ENCODE measurements around the gene BBS9. TPM values are rescaled to one million over a fixed set of nuclear protein-coding genes. Genes with fewer than 3 reads are reported as not detected.

BBS9 gene
- total RNA-seq, 2 experiments from 2014 or later: 16.0 to 20.4 TPM

GRCh38 chr7:33400214-33400538, 270.8 kb downstream of the BBS9 start:
- ATAC-seq (ENCODE audit: poor library complexity): no peak
- intact Hi-C loops (cut with DNase I, micrococcal nuclease): no loop called here
- no peak overlapping the region for H3K27ac Mint-ChIP-seq
- ChIA-PET POLR2A (no interaction called here), CTCF (no interaction called here)
- no peak overlapping the region for H3K4me3 Mint-ChIP-seq
- DNase-seq: no peak
- no peaks in the 10 kb centered on the region for H3K4me1 Mint-ChIP-seq (ENCODE audit: low read depth)
- H3K36me3 Mint-ChIP-seq (ENCODE audit: low read depth): peaks cover 55% of the 10 kb centered on the region
- Histone ChIP-seq H3K9me3 (ENCODE audit: control insufficient read depth in 1 of 2, insufficient read depth in 1 of 2, low read length in 2 of 2) (peaks cover 0 to 3% of the 10 kb centered on the region in 2 experiments), H3K27ac (ENCODE audit: low read depth in 1 of 2, low read length in 2 of 2) (no peak overlapping the region), H3K27me3 (ENCODE audit: control insufficient read depth in 1 of 2, insufficient read depth in 2 of 2, low read length in 2 of 2) (no peaks in the 10 kb centered on the region), H3K36me3 (ENCODE audit: insufficient read depth, low read length) (no peaks in the 10 kb centered on the region), H3K4me1 (ENCODE audit: insufficient read depth, low read length) (no peaks in the 10 kb centered on the region), H3K4me3 (ENCODE audit: low read length) (no peak overlapping the region)
- H3K9me3 Mint-ChIP-seq: peaks cover 11% of the 10 kb centered on the region
- no peaks in the 10 kb centered on the region for H3K27me3 Mint-ChIP-seq
- TF ChIP-seq CTCF (IDR thresholded peaks at IDR 0.05): no peak

- Mint-ChIP-seq H3K27me3 (no peaks in the 10 kb centered on the region), H3K27ac (no peak overlapping the region), H3K9me3 (peaks cover 8% of the 10 kb centered on the region), H3K4me3 (no peak overlapping the region), H3K36me3 (ENCODE audit: low read depth) (peaks cover 42% of the 10 kb centered on the region), H3K4me1 (ENCODE audit: low read depth) (peaks cover 6% of the 10 kb centered on the region)
- no peak for DNase-seq
- POLR2A ChIA-PET: interaction anchor here (0.7 kb wide), 1 partner anchor 250 kb away, joined by 3 read pairs; no protein-coding TSS in a partner anchor
- H3K4me3 ChIP-seq (ENCODE audit: low read length): no peak overlapping the region
- H3K36me3 ChIP-seq (ENCODE audit: insufficient read depth, low read length): no peaks in the 10 kb centered on the region
- TF ChIP-seq CTCF (IDR thresholded peaks at IDR 0.05): no peak
- peaks cover 0 to 5% of the 10 kb centered on the region in 2 experiments for H3K9me3 ChIP-seq (ENCODE audit: control insufficient read depth in 1 of 2, insufficient read depth in 1 of 2, low read length in 2 of 2)
- no peak overlapping the region for H3K27ac ChIP-seq (ENCODE audit: low read depth in 1 of 2, low read length in 2 of 2)
- CTCF ChIA-PET: no interaction called here
- no peaks in the 10 kb centered on the region for H3K27me3 ChIP-seq (ENCODE audit: control insufficient read depth in 1 of 2, insufficient read depth in 2 of 2, low read length in 2 of 2)
- ATAC-seq (ENCODE audit: poor library complexity): no peak
- H3K4me1 ChIP-seq (ENCODE audit: insufficient read depth, low read length): no peaks in the 10 kb centered on the region
- intact Hi-C loops (cut with DNase I, micrococcal nuclease): no loop called here
Measured at GRCh38 chr7:33410266-33410665, 280.9 kb downstream of the BBS9 start.

GRCh38 chr7:33411020-33411419, 281.7 kb downstream of the BBS9 start:
- Histone ChIP-seq H3K27ac (ENCODE audit: low read depth in 1 of 2, low read length in 2 of 2) (no peak overlapping the region), H3K36me3 (ENCODE audit: insufficient read depth, low read length) (no peaks in the 10 kb centered on the region), H3K4me3 (ENCODE audit: low read length) (no peak overlapping the region), H3K4me1 (ENCODE audit: insufficient read depth, low read length) (no peaks in the 10 kb centered on the region), H3K27me3 (ENCODE audit: control insufficient read depth in 1 of 2, insufficient read depth in 2 of 2, low read length in 2 of 2) (no peaks in the 10 kb centered on the region), H3K9me3 (ENCODE audit: control insufficient read depth in 1 of 2, insufficient read depth in 1 of 2, low read length in 2 of 2) (peaks cover 0 to 5% of the 10 kb centered on the region in 2 experiments)
- DNase-seq (no peak), ATAC-seq (ENCODE audit: poor library complexity) (no peak)
- POLR2A ChIA-PET: interaction anchor here (0.7 kb wide), 1 partner anchor 249 kb away, joined by 3 read pairs; no protein-coding TSS in a partner anchor
- H3K4me3 Mint-ChIP-seq: no peak overlapping the region
- peaks cover 6% of the 10 kb centered on the region for H3K4me1 Mint-ChIP-seq (ENCODE audit: low read depth)
- peaks cover 38% of the 10 kb centered on the region for H3K36me3 Mint-ChIP-seq (ENCODE audit: low read depth)
- H3K27ac Mint-ChIP-seq: no peak overlapping the region
- H3K9me3 Mint-ChIP-seq: peaks cover 8% of the 10 kb centered on the region
- no peaks in the 10 kb centered on the region for H3K27me3 Mint-ChIP-seq
- intact Hi-C loops (cut with DNase I, micrococcal nuclease): no loop called here
- no peak for TF ChIP-seq CTCF (IDR thresholded peaks at IDR 0.05)
- CTCF ChIA-PET: no interaction called here
